Activated CD8-positive, alpha-beta memory T cell treated with anti-CD3 and anti-CD28 coated beads, Interleukin-2, amount 50 U/mL, for 24 hours (primary cell): Measurements from ENCODE around the gene KCNJ11.

Experiments
- DNase-seq: peaks from one replicate; pipeline ENCODE4 v3.0.0-alpha.2; 2020; ENCODE audit errors: extremely low read depth

Gene KCNJ11

GRCh38 chr11:17408641-17409040 is 20.2 kb upstream of the KCNJ11 start:
- DNase-seq: no peak

GRCh38 chr11:17408026-17408425 is 19.6 kb upstream of the KCNJ11 start:
- DNase-seq: no peak

DNA sequence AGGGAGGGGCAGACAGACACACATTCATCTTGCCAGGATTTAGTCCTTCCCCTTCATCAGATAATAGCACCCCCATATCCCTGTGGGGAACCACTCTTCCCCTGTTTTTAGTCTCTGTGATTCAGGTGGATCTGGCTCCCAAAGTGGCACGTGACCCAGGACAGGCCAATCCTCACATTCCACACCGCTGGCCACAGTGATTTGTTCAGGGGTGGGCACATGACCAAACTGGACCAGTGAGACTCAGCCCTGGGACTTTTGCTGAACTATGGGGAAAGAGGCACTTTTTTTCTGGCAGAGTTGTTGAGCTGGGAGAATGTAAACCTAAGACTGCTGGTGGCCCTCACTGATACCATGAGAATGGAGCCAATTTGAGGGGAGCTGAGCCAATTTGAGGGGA is 19.1 kb upstream of the KCNJ11 start:
- no peak for DNase-seq

- no peak for DNase-seq
Observed at GRCh38 chr11:17406818-17407149, 18.3 kb upstream of the KCNJ11 start.

- no peak for DNase-seq
Observed at GRCh38 chr11:17406082-17406817, 17.8 kb upstream of the KCNJ11 start.

- DNase-seq: no peak
Observed at GRCh38 chr11:17405232-17406005, 17.0 kb upstream of the KCNJ11 start.

DNA sequence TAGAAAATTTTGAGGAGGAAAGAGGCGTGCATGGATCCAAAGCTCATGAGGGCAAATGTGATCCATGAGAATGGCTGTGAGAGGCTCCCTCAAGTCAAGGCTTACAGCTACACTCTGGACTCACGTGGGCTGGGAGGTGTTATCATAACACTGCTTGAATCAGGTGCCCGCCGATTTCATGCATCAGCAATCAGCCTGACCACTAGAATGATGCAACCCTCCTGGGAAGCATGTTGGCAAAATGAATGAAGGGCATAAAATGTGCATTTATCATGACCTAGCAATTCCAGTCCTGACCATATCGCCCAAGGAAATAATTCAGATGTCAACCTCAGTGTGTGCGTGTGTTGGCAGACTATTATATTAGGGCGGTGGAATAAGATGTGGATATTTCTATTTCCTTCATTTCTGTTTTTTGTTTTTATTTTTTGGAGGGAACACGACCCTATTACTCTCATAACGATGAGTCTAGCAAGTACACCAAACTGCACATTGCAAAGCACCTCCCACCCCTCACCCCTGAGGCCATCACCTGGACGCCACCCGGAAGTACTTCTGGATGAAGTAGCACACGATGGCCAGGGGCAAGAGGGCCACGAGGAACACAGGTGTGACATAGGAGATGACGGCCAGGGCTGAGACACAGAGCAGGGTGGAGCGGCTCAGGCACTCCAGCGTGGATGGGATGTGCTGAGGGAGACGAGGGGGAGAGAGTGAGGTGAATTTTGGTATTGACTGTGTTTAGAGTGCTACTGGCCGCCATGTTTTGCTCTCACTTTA is 15.7 kb upstream of the KCNJ11 start:
- DNase-seq: no peak

- DNase-seq: no peak
Observed at GRCh38 chr11:17402486-17402885, 14.0 kb upstream of the KCNJ11 start.

DNA sequence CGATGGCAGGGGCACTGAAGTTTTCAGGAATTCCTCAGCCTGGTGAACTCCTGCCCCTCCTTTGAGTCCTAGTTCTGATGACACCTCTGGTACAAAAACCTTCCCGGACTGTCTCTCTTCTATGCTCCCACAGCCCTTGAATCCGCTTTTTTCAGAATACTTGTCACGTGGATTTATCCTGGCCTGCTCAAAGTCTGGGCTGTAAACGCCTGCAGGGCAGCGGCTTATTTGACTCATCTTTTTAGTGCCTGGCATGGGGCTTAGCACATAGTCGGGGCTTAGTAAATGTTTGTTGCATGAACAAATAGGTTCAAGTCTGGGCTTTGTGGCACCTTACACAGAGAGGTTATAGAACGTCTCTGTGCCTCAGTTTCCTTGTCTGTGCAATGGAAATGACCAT is 13.4 kb upstream of the KCNJ11 start:
- DNase-seq: no peak

DNA sequence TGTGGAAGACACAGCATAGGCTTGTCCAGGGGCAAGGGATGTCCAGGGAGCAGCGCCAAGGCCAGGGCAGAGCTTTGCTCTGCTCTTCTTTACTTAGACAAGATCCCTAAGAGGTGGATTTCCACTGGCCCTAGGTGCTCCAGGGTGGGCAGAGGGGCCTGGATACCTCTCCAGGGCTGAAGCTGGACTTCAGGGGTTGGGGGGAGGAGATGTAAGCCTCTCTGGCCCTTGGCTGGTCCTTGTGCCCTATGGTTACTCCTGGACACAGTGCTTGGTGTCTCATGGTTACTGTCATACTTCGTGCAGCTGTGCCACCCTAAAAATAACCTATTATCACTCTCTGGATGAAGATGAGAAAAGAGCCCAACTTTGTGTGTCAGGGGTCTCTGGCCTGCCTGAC is 12.9 kb upstream of the KCNJ11 start:
- no peak for DNase-seq

DNA sequence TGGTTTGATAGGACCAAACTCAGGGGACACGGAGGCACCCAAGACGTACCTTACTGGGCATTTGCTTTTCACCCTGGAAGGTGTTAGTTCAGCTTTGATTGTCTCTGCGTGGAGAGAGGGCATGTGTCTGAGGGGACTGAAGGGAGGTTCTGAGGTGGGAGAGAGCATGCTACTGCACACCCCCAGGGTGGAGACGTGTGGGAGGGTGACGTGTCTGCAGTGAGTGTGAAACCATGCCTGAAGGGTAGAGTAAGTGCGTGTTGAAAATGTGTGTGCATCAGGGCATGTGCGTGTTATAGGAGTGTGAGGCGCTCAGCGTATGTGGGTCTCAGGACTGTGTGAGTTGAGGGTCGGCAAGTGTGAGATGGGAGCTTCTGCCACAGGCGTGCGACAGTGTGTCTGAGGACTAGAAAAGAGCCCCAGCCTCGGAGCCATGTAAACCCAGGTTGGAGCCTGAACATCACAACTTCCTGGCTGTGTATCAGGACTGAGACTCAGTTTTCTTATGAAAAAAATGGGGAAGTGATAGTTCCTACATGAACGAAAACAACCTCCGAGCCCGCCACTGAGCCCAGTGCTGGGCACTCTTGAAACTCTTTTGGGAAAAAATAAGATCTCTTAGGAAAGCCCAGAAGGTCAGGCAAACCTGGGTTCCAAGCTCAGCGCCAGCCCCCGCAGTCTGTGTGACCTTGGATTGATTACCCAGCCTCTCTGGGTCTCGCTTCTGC is 11.8 kb upstream of the KCNJ11 start:
- no peak for DNase-seq

DNA sequence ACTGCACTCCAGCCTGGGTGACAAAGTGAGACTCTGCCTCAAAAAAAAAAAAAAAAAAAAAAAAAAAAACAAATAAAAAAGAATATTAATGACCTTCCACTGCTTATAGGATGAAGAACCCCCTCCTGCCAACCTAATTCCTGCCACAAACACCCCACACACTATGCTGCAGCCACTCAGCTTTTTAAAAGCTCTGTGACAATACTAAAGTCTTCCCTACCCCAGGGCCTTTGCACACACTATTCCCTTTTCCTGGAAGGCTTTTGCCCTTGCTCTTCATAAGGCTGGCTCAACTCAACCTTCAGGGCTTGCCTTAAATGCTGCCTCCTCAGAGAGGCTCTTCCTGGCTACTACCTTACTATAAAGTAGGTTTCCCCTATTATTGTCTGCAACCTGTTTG is 10.8 kb upstream of the KCNJ11 start:
- DNase-seq: no peak

- DNase-seq: no peak
Observed at GRCh38 chr11:17397311-17398002, 9.0 kb upstream of the KCNJ11 start.

- DNase-seq: no peak
Observed at GRCh38 chr11:17396598-17397310, 8.3 kb upstream of the KCNJ11 start.

GRCh38 chr11:17395978-17396377 is 7.5 kb upstream of the KCNJ11 start:
- DNase-seq: no peak

DNA sequence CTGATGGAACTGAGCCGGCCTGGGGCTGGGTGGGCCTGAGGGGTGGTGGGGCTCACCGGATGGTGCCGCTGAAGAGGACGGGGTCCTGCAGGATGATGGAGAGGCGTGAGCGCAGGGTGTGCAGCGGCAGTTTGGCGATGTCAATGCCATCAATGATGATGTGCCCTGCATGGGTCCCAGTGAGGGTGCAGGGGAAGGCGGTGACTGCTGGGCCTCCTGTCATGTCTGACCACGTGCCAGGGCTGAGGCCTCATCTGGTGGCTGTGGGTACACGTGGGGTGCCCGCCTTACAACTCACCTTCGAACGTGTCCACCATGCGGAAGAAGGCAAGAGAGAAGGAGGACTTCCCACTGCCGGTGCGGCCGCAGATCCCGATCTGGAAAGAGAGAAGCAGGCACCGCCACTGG is 7.1 kb upstream of the KCNJ11 start:
- DNase-seq: no peak

DNA sequence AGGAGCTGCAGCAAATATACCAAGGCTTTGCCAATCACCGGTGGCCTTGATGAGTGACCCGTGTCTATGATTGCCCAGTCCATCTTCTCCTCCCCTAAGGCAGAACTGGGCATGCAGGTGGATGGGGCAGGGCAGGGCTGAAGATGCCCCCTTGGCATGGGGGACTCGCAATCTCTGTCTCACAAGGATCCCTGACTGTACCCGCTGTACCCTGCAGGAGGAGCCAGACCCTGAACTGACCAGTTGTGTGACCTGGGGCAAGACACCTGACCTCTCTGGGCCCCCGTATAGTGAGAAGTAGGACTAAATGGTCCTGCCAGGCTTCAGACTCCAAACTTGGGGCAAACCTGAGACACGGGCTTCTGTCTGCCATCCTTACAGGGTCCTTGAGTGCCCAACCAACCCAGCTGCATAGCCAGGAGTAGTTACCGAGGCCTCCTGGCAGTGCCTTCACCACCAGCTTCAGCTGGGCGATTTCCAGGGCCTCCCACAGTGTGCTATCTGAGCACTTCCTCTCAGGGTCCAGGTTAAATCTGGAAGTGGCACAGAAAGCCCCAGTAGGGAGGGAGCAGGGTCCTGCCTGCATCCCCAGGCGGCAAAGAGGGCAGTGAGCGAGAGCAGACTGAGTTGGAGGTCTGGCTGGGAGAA is 6.4 kb upstream of the KCNJ11 start:
- no peak for DNase-seq

DNA sequence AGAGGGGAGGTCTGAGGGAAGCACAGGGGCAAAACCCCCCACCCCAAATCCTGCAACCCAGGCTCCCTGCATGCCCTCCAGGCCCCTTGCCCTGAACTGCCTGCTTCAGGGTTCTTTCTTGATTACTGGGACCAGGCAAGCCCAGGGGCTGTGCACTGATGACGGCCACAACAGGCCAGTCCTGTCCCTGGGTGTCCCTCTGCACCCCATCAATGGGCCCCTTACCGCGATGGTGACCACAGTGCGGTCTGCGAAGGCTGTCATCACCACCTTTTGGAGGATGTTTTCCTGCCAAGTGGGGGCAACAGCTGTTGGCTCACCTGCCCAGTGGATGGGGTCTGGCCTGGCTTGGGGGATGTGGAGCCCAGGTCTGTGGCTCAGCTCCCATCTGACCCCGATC is 5.0 kb upstream of the KCNJ11 start:
- no peak for DNase-seq

GRCh38 chr11:17392872-17393271 is 4.4 kb upstream of the KCNJ11 start:
- DNase-seq: no peak
